Stimulated activated CD8-positive, alpha-beta memory T cell treated with anti-CD3 and anti-CD28 coated beads, Interleukin-4, amount 100 ng/mL, for 48 hours (primary cell): ENCODE data around the gene KLRD1.
"Not testable (repeated sequence)": the region's sequence is repeated elsewhere in the genome, so short reads cannot be mapped to it uniquely, and the experiment has no call there.

Experiments used
- DNase-seq: peaks from one replicate; pipeline ENCODE4 v3.0.0-alpha.2; 2020

Gene KLRD1

GRCh38 chr12:10307630-10308029 is at the start of gene KLRD1:
KLRD1 (plus strand) TSS chr12:10307870; CDS start chr12:10308078, 208 bp downstream.
- DNase-seq: no peak

GRCh38 chr12:10260927-10261326 is 46.7 kb upstream of the KLRD1 start:
- DNase-seq: no peak

- no peak for DNase-seq
These were observed 39.6 kb upstream of the KLRD1 start for GRCh38 chr12:10268037-10268436.

GRCh38 chr12:10272467-10272866 is 35.2 kb upstream of the KLRD1 start:
- DNase-seq: no peak

- no peak for DNase-seq
These were observed 30.9 kb upstream of the KLRD1 start for GRCh38 chr12:10276774-10277173.

GRCh38 chr12:10278104-10278503 is 29.6 kb upstream of the KLRD1 start:
- no peak for DNase-seq

- DNase-seq: no peak
These were observed 27.7 kb upstream of the KLRD1 start for GRCh38 chr12:10279937-10280336.

- DNase-seq: no peak
These were observed 24.6 kb upstream of the KLRD1 start for GRCh38 chr12:10283027-10283426.

GRCh38 chr12:10285919-10286318 is 21.8 kb upstream of the KLRD1 start:
- DNase-seq: peak; percentile 59

GRCh38 chr12:10289005-10289754 is 18.5 kb upstream of the KLRD1 start:
- no peak for DNase-seq

GRCh38 chr12:10291030-10291429 is 16.6 kb upstream of the KLRD1 start:
- DNase-seq: no peak

GRCh38 chr12:10293151-10293550 is 14.5 kb upstream of the KLRD1 start:
- DNase-seq: no peak

- no peak for DNase-seq
These were observed 14.0 kb upstream of the KLRD1 start for GRCh38 chr12:10293570-10294227.

GRCh38 chr12:10301103-10301502 is 6.6 kb upstream of the KLRD1 start:
- DNase-seq: peak; percentile 74

GRCh38 chr12:10304161-10304574 is 3.5 kb upstream of the KLRD1 start:
- peak; percentile 53 for DNase-seq

- no peak for DNase-seq
These were observed 2.3 kb upstream of the KLRD1 start for GRCh38 chr12:10305411-10305810.

GRCh38 chr12:10310926-10311720 is 3.5 kb downstream of the KLRD1 start:
- no peak for DNase-seq

GRCh38 chr12:10319388-10319787 is 11.7 kb downstream of the KLRD1 start:
- no peak for DNase-seq

- no peak for DNase-seq
These were observed 13.0 kb downstream of the KLRD1 start for GRCh38 chr12:10320643-10321042.

- DNase-seq: not testable (repeated sequence)
These were observed 21.0 kb downstream of the KLRD1 start for GRCh38 chr12:10328691-10329090.

- DNase-seq: no peak
These were observed 24.1 kb downstream of the KLRD1 start for GRCh38 chr12:10331642-10332239.

- DNase-seq: not testable (repeated sequence)
These were observed 28.5 kb downstream of the KLRD1 start for GRCh38 chr12:10336196-10336595.

GRCh38 chr12:10338470-10338869 is 30.8 kb downstream of the KLRD1 start:
- not testable (repeated sequence) for DNase-seq
